K562 (cell line): ENCODE data around the gene LRMDA. TPM values are rescaled to one million over a fixed set of nuclear protein-coding genes. Genes with fewer than 3 reads are reported as not detected.

Experiments
- ATAC-seq: fragments of 200-7000 bp; cut with Tn5 transposase; 3 replicates; pipeline ENCODE4 v1.9.1; 2020; ENCODE audit warnings: moderate library complexity
- BruUV-seq: library from RNA; stranded (reverse); fragments of 400-500 nt; replicated peaks from 2 replicates; lab custom pipeline; 2021; lab: Mats Ljungman, UMichigan
- CTCF ChIA-PET: fragments of 300-600 bp; formaldehyde crosslinking; extraction: SDS; loops from one replicate; lab custom pipeline; 2021; ENCODE audit warnings: low intra/inter-chr PET ratio; lab: Yijun Ruan, JAX
- POLR2A ChIA-PET: fragments of 300-600, 350-650 bp; sonication (Branson Sonifier 250); formaldehyde crosslinking; extraction: SDS; loops from one replicate; lab custom pipeline; 2021; ENCODE audit warnings: antibody characterized with exemption, inconsistent platforms; lab: Yijun Ruan, JAX
- DNase-seq, 4 experiments: peaks; one replicate each; pipeline versions ENCODE4 v3.0.0 to v3.0.0-alpha.2; 2011 to 2018; ENCODE audit warnings: low spot score in 3 of 4, mixed read lengths in 3 of 4; ENCODE audit errors: extremely low read depth in 1 of 4
- FAIRE-seq: peaks from 2 replicates; lab custom pipeline; 2011; peaks lifted over from hg19 to GRCh38; lab: Jason Lieb, UNC
- H2AFZ ChIP-seq: 2 replicates; pipeline ENCODE4 v1.6.0; 2011; ENCODE audit warnings: low read depth, low read length, control low read depth, inconsistent platforms
- H3K27ac ChIP-seq: fragments of 200-600 bp; 3 replicates; pipeline ENCODE4 v1.8.0; 2011; ENCODE audit warnings: low read depth, mild to moderate bottlenecking, control low read depth, inconsistent platforms, low read length, moderate library complexity, mixed read lengths; ENCODE audit errors: extremely low read depth
- H3K27me3 ChIP-seq, 2 experiments: fragments of 300-600 bp in 1 of 2; 2 replicates in 1 of 2; 3 replicates in 1 of 2; pipeline versions ENCODE4 v1.6.0 to v1.8.0; 2011; ENCODE audit warnings: inconsistent platforms in 2 of 2, low read length in 2 of 2, mild to moderate bottlenecking in 1 of 2, mixed read lengths in 1 of 2, moderate library complexity in 1 of 2; ENCODE audit not compliant: control insufficient read depth in 2 of 2, insufficient read depth in 2 of 2
- H3K36me3 ChIP-seq: fragments of 300-600 bp; 3 replicates; pipeline ENCODE4 v1.8.0; 2011; ENCODE audit warnings: mild to moderate bottlenecking, low read length, inconsistent platforms; ENCODE audit not compliant: control insufficient read depth, insufficient read depth
- H3K4me1 ChIP-seq, 2 experiments: fragments of 200-600 bp in 1 of 2; replicated peaks in 1 of 2; 2 replicates in 1 of 2; 3 replicates in 1 of 2; pipeline versions ENCODE4 v1.5.1 to v1.8.0; 2011; ENCODE audit warnings: inconsistent platforms in 2 of 2, low read length in 2 of 2, mild to moderate bottlenecking in 1 of 2, mixed read lengths in 1 of 2, moderate library complexity in 1 of 2; ENCODE audit not compliant: control insufficient read depth in 2 of 2, insufficient read depth in 2 of 2
- H3K4me2 ChIP-seq: 2 replicates; pipeline ENCODE4 v1.6.1; 2011; ENCODE audit warnings: low read length, control low read depth, inconsistent platforms, mixed read lengths; ENCODE audit not compliant: insufficient read depth
- H3K4me3 ChIP-seq: fragments of 200-600 bp; sonication (generic), shearing (Covaris generic); 2 replicates; pipeline ENCODE4 v1.5.1; 2016; ENCODE audit warnings: control low read depth, inconsistent platforms
- H3K79me2 ChIP-seq: fragments of 200-600 bp; 3 replicates; pipeline ENCODE4 v1.8.0; 2011; ENCODE audit warnings: low read length, inconsistent platforms; ENCODE audit not compliant: control insufficient read depth, insufficient read depth
- H3K9ac ChIP-seq, 2 experiments: 2 replicates each; pipeline versions ENCODE4 v1.6.0 to v1.6.1; 2011; ENCODE audit warnings: low read depth in 2 of 2, low read length in 2 of 2, control low read depth in 1 of 2, inconsistent platforms in 1 of 2, mild to moderate bottlenecking in 1 of 2, mixed read lengths in 1 of 2; ENCODE audit not compliant: insufficient read depth in 1 of 2
- H3K9me1 ChIP-seq: one replicate; pipeline ENCODE4 v1.6.0; 2011; ENCODE audit warnings: inconsistent platforms, mild to moderate bottlenecking, low read length, moderate library complexity; ENCODE audit not compliant: control insufficient read depth, insufficient read depth
- H3K9me3 ChIP-seq: replicated peaks from 2 replicates; pipeline ENCODE4 v1.5.1; 2011; ENCODE audit warnings: low read depth, low read length, inconsistent platforms; ENCODE audit not compliant: control insufficient read depth, insufficient read depth
- H4K20me1 ChIP-seq: replicated peaks from 2 replicates; pipeline ENCODE4 v1.6.1; 2011; ENCODE audit warnings: low read length, inconsistent platforms, mixed read lengths; ENCODE audit not compliant: control insufficient read depth, insufficient read depth
- ATF2 ChIP-seq: sonication (generic); formaldehyde crosslinking; IDR thresholded peaks from 2 replicates; pipeline ENCODE4 v1.8.1; 2022; ENCODE audit warnings: missing genetic modification reagents
- CC2D1A ChIP-seq: fragments of 450-650 bp; IDR thresholded peaks from 2 replicates; pipeline ENCODE4 v1.6.1; 2017; ENCODE audit warnings: mild to moderate bottlenecking
- COPS2 ChIP-seq: fragments of 450-650 bp; conservative IDR thresholded peaks from 2 replicates; pipeline ENCODE4 v1.6.1; 2016; ENCODE audit warnings: mild to moderate bottlenecking, moderate library complexity
- CTCFL ChIP-seq: IDR thresholded peaks from 2 replicates; pipeline ENCODE4 v1.6.1; 2011; ENCODE audit warnings: borderline replicate concordance, low read depth, mild to moderate bottlenecking, moderate library complexity, low read length; ENCODE audit not compliant: insufficient read depth, poor library complexity, severe bottlenecking
- FOXA1 ChIP-seq: fragments of 450-650 bp; IDR thresholded peaks from 2 replicates; pipeline ENCODE4 v1.6.1; 2016; ENCODE audit warnings: mild to moderate bottlenecking, borderline replicate concordance
- HNRNPUL1 ChIP-seq: fragments of 200-400 bp; formaldehyde crosslinking; IDR thresholded peaks from 2 replicates; pipeline ENCODE4 v1.6.1; 2017; ENCODE audit warnings: low read length
- MEF2A ChIP-seq: IDR thresholded peaks from 2 replicates; pipeline ENCODE4 v1.6.1; 2011; ENCODE audit warnings: low read depth, mild to moderate bottlenecking, low read length, moderate library complexity; ENCODE audit not compliant: control insufficient read depth
- NCOA4 ChIP-seq: fragments of 450-650 bp; IDR thresholded peaks from 2 replicates; pipeline ENCODE4 v1.6.1; 2018; ENCODE audit warnings: mild to moderate bottlenecking; ENCODE audit not compliant: partially characterized antibody
- SNRNP70 ChIP-seq: fragments of 200-400 bp; formaldehyde crosslinking; optimal IDR thresholded peaks from 2 replicates; pipeline ENCODE3; 2017; ENCODE audit warnings: low read depth, low read length
- SREBF1 ChIP-seq: fragments of 150-350 bp; IDR thresholded peaks from 2 replicates; pipeline ENCODE4 v1.6.1; 2014; ENCODE audit warnings: antibody characterized with exemption, low read depth, low read length, borderline replicate concordance
- SUPT5H ChIP-seq: fragments of 450-650 bp; IDR thresholded peaks from 2 replicates; pipeline ENCODE4 v1.6.1; 2016
- ZHX1 ChIP-seq: fragments of 150-350 bp; conservative IDR thresholded peaks from 2 replicates; pipeline ENCODE4 v1.6.1; 2014; ENCODE audit warnings: low read length
- ZKSCAN8 ChIP-seq: fragments of 200-800 bp; sonication (Bioruptor generic); IDR thresholded peaks from 2 replicates; pipeline ENCODE4 v1.6.1; 2016; ENCODE audit warnings: missing genetic modification characterization, missing compliant biosample characterization
- ZNF165 ChIP-seq: fragments of 250-450 bp; sonication (Bioruptor Pico); IDR thresholded peaks from 2 replicates; pipeline ENCODE4 v1.4.0; 2020; ENCODE audit warnings: borderline replicate concordance
- ZSCAN32 ChIP-seq: fragments of 450-650 bp; formaldehyde crosslinking; IDR thresholded peaks from 2 replicates; pipeline ENCODE4 v1.4.0; 2020; ENCODE audit warnings: mild to moderate bottlenecking, moderate library complexity
- WGBS: fragments of 100-300 bp; shearing (Covaris generic); methylation state at CpG from one replicate; pipeline ENCODE4 v1.1.6; 2016; ENCODE audit warnings: low coverage, mixed read lengths; ENCODE audit not compliant: insufficient coverage; ENCODE audit errors: missing lambda C conversion rate; 5-methylcytosine and 5-hydroxymethylcytosine counted together
- in situ Hi-C: fragments of 300-500 bp; cut with MboI; formaldehyde crosslinking; loops from 4 replicates; pipeline ENCODE4 v1.15.0; 2018; ENCODE audit warnings: inconsistent platforms, mixed read lengths
- intact Hi-C: fragments of 100-400 bp; cut with micrococcal nuclease; formaldehyde crosslinking; loops from 2 replicates; pipeline ENCODE4 v1.14.2; 2022
- polyA plus RNA-seq, 8 experiments: library from polyadenylated mRNA; depleted of rRNA in 4 of 8; stranded (reverse) in 5 of 8; unstranded in 3 of 8; fragments of >200 nt; fragmentation: Nextera tagmentation in 2 of 8; fragmentation: Illumina TruSeq in 1 of 8; extraction: Ambion mirVana in 2 of 8; extraction: Trizol in 1 of 8; gene quantifications; 2 replicates each; pipeline versions ENCODE4 v1.2.1 to v1.2.3, GENCODE V29; 2011 to 2014; ENCODE audit warnings: inconsistent platforms in 1 of 8, missing spikeins in 1 of 8
- total RNA-seq, 7 experiments: library from RNA; depleted of rRNA in 6 of 7; stranded (reverse); fragments of >200 nt in 6 of 7; fragmentation: Illumina TruSeq in 2 of 7; extraction: Trizol in 2 of 7; gene quantifications; 2 replicates each; pipeline versions ENCODE4 v1.2.1 to v1.2.3, GENCODE V29; 2011 to 2021; ENCODE audit warnings: low replicate concordance in 1 of 7

Gene LRMDA
- total and polyA plus RNA-seq, 9 of the 15 experiments (the other 6 are each of a cell fraction or from before 2014, with no cell fraction given) = 0.25 TPM; not detected in 8

DNA sequence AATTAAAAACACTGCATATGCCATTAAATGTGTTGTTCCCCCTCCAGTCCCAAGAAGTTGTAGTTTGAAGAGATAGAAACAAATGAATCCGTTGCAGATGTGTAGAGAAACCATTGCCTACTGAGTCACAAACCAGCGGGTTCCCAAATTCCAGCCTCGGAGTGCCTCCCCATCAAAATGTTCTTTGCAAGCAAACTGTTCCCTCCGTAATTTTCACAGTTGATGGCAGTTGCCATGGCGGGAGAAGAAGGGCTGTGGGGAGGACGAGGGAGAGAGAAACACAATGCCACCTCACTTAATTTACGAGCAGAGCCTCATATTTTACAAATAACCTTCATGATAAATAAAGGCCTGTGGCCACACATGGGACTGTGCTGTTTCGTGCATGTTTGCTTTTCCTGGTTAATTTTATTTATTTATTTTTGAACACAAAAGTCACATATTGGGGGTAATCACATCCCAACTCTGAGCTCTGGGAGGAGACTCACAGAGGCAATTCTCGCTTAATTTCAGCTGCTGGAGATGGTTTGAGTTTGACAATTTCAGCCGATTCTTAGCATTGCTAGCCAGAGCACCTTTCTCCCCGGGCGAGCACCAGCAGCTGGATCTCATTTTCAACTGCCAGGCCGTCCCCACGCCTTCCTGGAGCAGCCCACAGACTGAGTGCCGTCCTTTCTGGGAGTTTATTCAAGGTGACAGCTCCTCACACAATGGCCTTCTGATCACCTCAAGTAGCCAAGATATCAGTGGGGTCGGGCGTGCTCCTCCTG, 1122.0 kb downstream of the LRMDA start (continued):
- TF ChIP-seq MEF2A (no peak), ZKSCAN8 (no peak), CTCFL (no peak), COPS2 (no peak)

GRCh38 chr10:76554033-76554408, 1122.6 kb downstream of the LRMDA start:
- H3K4me3 ChIP-seq = no peak overlapping the region
- POLR2A ChIA-PET = no interaction called here
- WGBS = 0% methylated on average over 7 of the region's 7 CpGs
- TF ChIP-seq ZNF165 (no peak), FOXA1 (no peak), SUPT5H (no peak), ATF2 (no peak), ZHX1 (no peak), HNRNPUL1 (no peak), SNRNP70 (no peak), SREBF1 (no peak), ZSCAN32 (CRISPR knock-in tag) (no peak), CC2D1A (no peak), NCOA4 (no peak)

More at GRCh38 chr10:76554033-76554408, 1122.6 kb downstream of the LRMDA start:
- FAIRE-seq (no peak), ATAC-seq (no peak), DNase-seq (no peak)
- H4K20me1 ChIP-seq = no peaks in the 10 kb centered on the region
- no peak overlapping the region for H3K4me2 ChIP-seq
- no TSS peak for BruUV-seq
- no peaks in the 10 kb centered on the region for H3K27me3 ChIP-seq
- H3K9me3 ChIP-seq = no peaks in the 10 kb centered on the region
- no peak overlapping the region for H3K27ac ChIP-seq
- H3K4me1 ChIP-seq = no peaks in the 10 kb centered on the region
- no peaks in the 10 kb centered on the region for H3K36me3 ChIP-seq
- no peaks in the 10 kb centered on the region for H3K79me2 ChIP-seq
- intact Hi-C loops = no loop called here
- in situ Hi-C loops = no loop called here
- H2AFZ ChIP-seq = no peak overlapping the region
- CTCF ChIA-PET = no interaction called here
- no peak overlapping the region for H3K9ac ChIP-seq
- no peaks in the 10 kb centered on the region for H3K9me1 ChIP-seq
